Urothelium cell line (cell line): ENCODE results near the gene KIF17.

Experiments
- DNase-seq: peaks from one replicate; pipeline ENCODE4 v3.0.0; 2011; ENCODE audit warnings: low spot score, mixed read lengths
- FAIRE-seq: peaks from 2 replicates; lab custom pipeline; 2011; peaks lifted over from hg19 to GRCh38; lab: Jason Lieb, UNC

KIF17 gene

GRCh38 chr1:20717452-20718342 lies at the start of gene KIF17:
Gene KIF17, minus strand, starts transcription at chr1:20718007. Its CDS starts 301 bp downstream, at chr1:20717706.
- FAIRE-seq = no peak

GRCh38 chr1:20767271-20767670 lies 49.5 kb upstream of the KIF17 start:
- DNase-seq (no peak), FAIRE-seq (no peak)

More at GRCh38 chr1:20717452-20718342, at the start of gene KIF17:
- DNase-seq = no peak

- FAIRE-seq = no peak
- DNase-seq = no peak
These were observed 45.6 kb upstream of the KIF17 start for GRCh38 chr1:20763417-20763816.

- no peak for FAIRE-seq
- no peak for DNase-seq
These were observed 42.5 kb upstream of the KIF17 start for GRCh38 chr1:20760322-20760721.

- DNase-seq = no peak
- no peak for FAIRE-seq
These were observed 35.8 kb upstream of the KIF17 start for GRCh38 chr1:20753589-20753988.

- FAIRE-seq (no peak), DNase-seq (no peak)
These were observed 33.7 kb upstream of the KIF17 start for GRCh38 chr1:20751462-20751990.

GRCh38 chr1:20742671-20743070 lies 24.9 kb upstream of the KIF17 start:
- FAIRE-seq (no peak), DNase-seq (no peak)

GRCh38 chr1:20740781-20741180 lies 23.0 kb upstream of the KIF17 start:
- DNase-seq (no peak), FAIRE-seq (no peak)

GRCh38 chr1:20739225-20739624 lies 21.4 kb upstream of the KIF17 start:
- FAIRE-seq = no peak
- no peak for DNase-seq

GRCh38 chr1:20735581-20736111 lies 17.8 kb upstream of the KIF17 start:
- DNase-seq (no peak), FAIRE-seq (no peak)

GRCh38 chr1:20733360-20733975 lies 15.7 kb upstream of the KIF17 start:
- DNase-seq (no peak), FAIRE-seq (no peak)

GRCh38 chr1:20732588-20733359 lies 15.0 kb upstream of the KIF17 start, which contains the start of gene SH2D5:
Gene SH2D5, minus strand, starts transcription at chr1:20732703. Its CDS starts 4,659 bp downstream, at chr1:20728044.
- DNase-seq (peak; percentile 90), FAIRE-seq (peak; percentile 90)

GRCh38 chr1:20732071-20732587 lies 14.3 kb upstream of the KIF17 start:
- DNase-seq = peak; percentile 95
- FAIRE-seq = peak; percentile 40

GRCh38 chr1:20731057-20731991 lies 13.5 kb upstream of the KIF17 start:
- FAIRE-seq (no peak), DNase-seq (peak; percentile 25)

GRCh38 chr1:20730690-20731056 lies 12.9 kb upstream of the KIF17 start:
- no peak for FAIRE-seq
- no peak for DNase-seq

GRCh38 chr1:20729990-20730689 lies 12.3 kb upstream of the KIF17 start:
- DNase-seq (no peak), FAIRE-seq (peak; percentile 20)

- DNase-seq (no peak), FAIRE-seq (no peak)
These were observed 11.5 kb upstream of the KIF17 start for GRCh38 chr1:20729155-20729931.
